Posterior cingulate gyrus (tissue), 11 donors: ENCODE data around the gene CDC45.

ENCODE experiments used
- DNase-seq, 10 donors: peaks; one replicate each; pipeline versions ENCODE4 v3.0.0 to v3.0.0-alpha.2; 2020 to 2021; ENCODE audit warnings: mixed read lengths in 3 of 10
- intact Hi-C: fragments of 100-400 bp; cut with DNase I; formaldehyde crosslinking; loops from one replicate; pipeline ENCODE4 v1.15.1; 2023

Gene CDC45

GRCh38 chr22:19488884-19489843 is 9.4 kb downstream of the CDC45 start:
- DNase-seq: no peak
- intact Hi-C loops: no loop called here

- intact Hi-C loops: no loop called here
- DNase-seq: no peak
Measured at GRCh38 chr22:19490628-19491230, 11.0 kb downstream of the CDC45 start.

GRCh38 chr22:19492504-19493174 is 12.9 kb downstream of the CDC45 start:
- intact Hi-C loops: no loop called here
- no peak for DNase-seq

- peak in 1 of 10 donors; percentile 60 for DNase-seq
- intact Hi-C loops: no loop called here
Measured at GRCh38 chr22:19494001-19494560, 14.4 kb downstream of the CDC45 start.

GRCh38 chr22:19494676-19495173 is 15.0 kb downstream of the CDC45 start:
- intact Hi-C loops: no loop called here
- DNase-seq: no peak

GRCh38 chr22:19495562-19496323 is 16.0 kb downstream of the CDC45 start:
- intact Hi-C loops: no loop called here
- no peak for DNase-seq

- intact Hi-C loops: no loop called here
- no peak for DNase-seq
Measured at GRCh38 chr22:19496324-19496630, 16.6 kb downstream of the CDC45 start.

- no peak for DNase-seq
- intact Hi-C loops: no loop called here
Measured at GRCh38 chr22:19497245-19497644, 17.5 kb downstream of the CDC45 start.

- peak in 1 of 10 donors; percentile 64 for DNase-seq
- intact Hi-C loops: no loop called here
Measured at GRCh38 chr22:19498154-19498865, 18.6 kb downstream of the CDC45 start.

GRCh38 chr22:19498866-19499190 is 19.1 kb downstream of the CDC45 start:
- intact Hi-C loops: no loop called here
- DNase-seq: peak in 1 of 10 donors; percentile 46

- DNase-seq: peak in 1 of 10 donors; percentile 75
- intact Hi-C loops: no loop called here
Measured at GRCh38 chr22:19499236-19499879, 19.6 kb downstream of the CDC45 start.

GRCh38 chr22:19499880-19500242 is 20.1 kb downstream of the CDC45 start:
- DNase-seq: no peak
- intact Hi-C loops: no loop called here

- intact Hi-C loops: no loop called here
- DNase-seq: no peak
Measured at GRCh38 chr22:19501897-19502447, 22.3 kb downstream of the CDC45 start.

GRCh38 chr22:19503367-19503766 is 23.6 kb downstream of the CDC45 start:
- intact Hi-C loops: no loop called here
- DNase-seq: no peak

GRCh38 chr22:19503869-19504268 is 24.1 kb downstream of the CDC45 start:
- intact Hi-C loops: no loop called here
- DNase-seq: peak in 1 of 10 donors; percentile 72

- DNase-seq: peak in 1 of 10 donors; percentile 46
- intact Hi-C loops: no loop called here
Measured at GRCh38 chr22:19504900-19505734, 25.4 kb downstream of the CDC45 start.

- intact Hi-C loops: no loop called here
- DNase-seq: no peak
Measured at GRCh38 chr22:19505735-19506126, 26.0 kb downstream of the CDC45 start.

- intact Hi-C loops: no loop called here
- DNase-seq: no peak
Measured at GRCh38 chr22:19506212-19506611, 26.5 kb downstream of the CDC45 start.
